Gastroesophageal sphincter (tissue), 4 donors: Measurements from ENCODE around the gene RHOV. TPM values are rescaled to one million over a fixed set of nuclear protein-coding genes. Genes with fewer than 3 reads are reported as not detected.
A peak's percentile ranks its signal among the peaks of the same experiment; 100 is the strongest.

ENCODE experiments used
- ATAC-seq: fragments of 150-250 bp; one replicate; pipeline ENCODE4 v1.9.1; 2016; ENCODE audit warnings: mild to moderate bottlenecking, moderate library complexity
- H3K27ac ChIP-seq, 4 donors: fragments of 200-600 bp; sonication (generic) in 3 of 4; 1 replicate in 3 of 4; 2 replicates in 1 of 4; pipeline ENCODE4 v1.5.1; 2016 to 2019
- H3K27me3 ChIP-seq: fragments of 200-600 bp; sonication (generic); one replicate; pipeline ENCODE4 v1.5.1; 2019
- H3K36me3 ChIP-seq, 2 donors: fragments of 200-600 bp; sonication (generic); one replicate each; pipeline ENCODE4 v1.5.1; 2019; ENCODE audit warnings: control low read depth in 1 of 2
- H3K4me1 ChIP-seq, 3 donors: fragments of 200-600 bp; sonication (generic); 1 replicate in 2 of 3; 2 replicates in 1 of 3; pipeline ENCODE4 v1.5.1; 2016 to 2019; ENCODE audit warnings: control low read depth in 2 of 3
- H3K4me3 ChIP-seq, 2 donors: fragments of 200-600 bp; sonication (generic); one replicate each; pipeline ENCODE4 v1.5.1; 2019; ENCODE audit warnings: mild to moderate bottlenecking in 1 of 2, moderate library complexity in 1 of 2
- H3K9me3 ChIP-seq, 3 donors: fragments of 200-600 bp; sonication (generic); one replicate each; pipeline ENCODE4 v1.5.1; 2017 to 2019; ENCODE audit warnings: control low read depth in 2 of 3
- CTCF ChIP-seq, 4 experiments: fragments of 200-600 bp in 2 of 4; fragments of 450-650 bp in 2 of 4; sonication (generic) in 1 of 4; IDR thresholded peaks; one replicate each; pipeline ENCODE4 v1.5.1; 2017 to 2019; ENCODE audit warnings: antibody characterized with exemption in 4 of 4, mild to moderate bottlenecking in 2 of 4, moderate library complexity in 2 of 4
- EP300 ChIP-seq: sonication (generic); formaldehyde crosslinking; IDR thresholded peaks from one replicate; pipeline ENCODE4 v1.6.1; 2017; ENCODE audit warnings: antibody characterized with exemption, mild to moderate bottlenecking
- POLR2A ChIP-seq, 2 donors: fragments of 450-650 bp; IDR thresholded peaks; one replicate each; pipeline ENCODE4 v1.6.1; 2017; ENCODE audit warnings: antibody characterized with exemption in 2 of 2, mild to moderate bottlenecking in 2 of 2, moderate library complexity in 1 of 2
- POLR2AphosphoS5 ChIP-seq: sonication (generic); formaldehyde crosslinking; IDR thresholded peaks from one replicate; pipeline ENCODE4 v1.6.1; 2017; ENCODE audit warnings: antibody characterized with exemption
- WGBS, 2 donors: methylation state at CpG; one replicate each; pipeline ENCODE4 v1.1.5; 2018; ENCODE audit warnings: low coverage in 1 of 2; 5-methylcytosine and 5-hydroxymethylcytosine counted together
- total RNA-seq, 4 donors: library from RNA; depleted of rRNA; stranded (reverse); fragments of >200 nt; gene quantifications; one replicate each; pipeline ENCODE4 v1.1.0, GENCODE V29; 2016

The RHOV gene
- total RNA-seq, 4 donors from 2014 or later = 7.0 TPM; not detected in 3

GRCh38 chr15:40857601-40858341 lies 16.3 kb downstream of the RHOV start:
- ATAC-seq = peak; percentile 92
- Histone ChIP-seq H3K4me3 (no peak overlapping the region), H3K9me3 (no peaks in the 10 kb centered on the region), H3K27ac (no peak overlapping the region), H3K36me3 (no peaks in the 10 kb centered on the region), H3K4me1 (peaks cover 0 to 9% (median 0%) of the 10 kb centered on the region in 3 donors), H3K27me3 (peaks cover 52% of the 10 kb centered on the region)
- TF ChIP-seq CTCF (IDR thresholded peaks at IDR 0.05) (peak in 3 of 4 experiments; percentile 90 to 98 (median 92)), POLR2A (IDR thresholded peaks at IDR 0.05) (no peak)
- WGBS, 2 donors = 33 to 41% methylated on average over 3 to 7 of the region's 15 CpGs

- H3K4me3 ChIP-seq = no peak overlapping the region
- TF ChIP-seq EP300 (no peak), POLR2A (IDR thresholded peaks at IDR 0.05) (no peak), CTCF (IDR thresholded peaks at IDR 0.05) (no peak), POLR2AphosphoS5 (no peak)
- no peaks in the 10 kb centered on the region for H3K9me3 ChIP-seq
- peaks cover 50% of the 10 kb centered on the region for H3K27me3 ChIP-seq
- H3K4me1 ChIP-seq = peaks cover 0 to 9% (median 0%) of the 10 kb centered on the region in 3 donors
- WGBS, 2 donors = no CpG with 5 or more reads among the region's 8 CpGs
- no peaks in the 10 kb centered on the region for H3K36me3 ChIP-seq
- H3K27ac ChIP-seq = no peak overlapping the region
- ATAC-seq = no peak
These were observed 17.3 kb downstream of the RHOV start for GRCh38 chr15:40856746-40857145.

GRCh38 chr15:40855706-40856234 lies 18.3 kb downstream of the RHOV start:
- peaks cover 43% of the 10 kb centered on the region for H3K27me3 ChIP-seq
- H3K9me3 ChIP-seq = no peaks in the 10 kb centered on the region
- no peak overlapping the region for H3K4me3 ChIP-seq
- H3K36me3 ChIP-seq = no peaks in the 10 kb centered on the region
- no peak for TF ChIP-seq CTCF (IDR thresholded peaks at IDR 0.05)
- TF ChIP-seq EP300 = no peak
- no peak for TF ChIP-seq POLR2AphosphoS5
- TF ChIP-seq POLR2A (IDR thresholded peaks at IDR 0.05) = no peak
- WGBS, 2 donors = 14 to 83% methylated on average over 1 of the region's 13 CpGs
- H3K4me1 ChIP-seq = peaks cover 0 to 9% (median 0%) of the 10 kb centered on the region in 3 donors
- ATAC-seq = no peak
- H3K27ac ChIP-seq = no peak overlapping the region

- Histone ChIP-seq H3K36me3 (no peaks in the 10 kb centered on the region), H3K4me1 (peaks cover 0 to 9% (median 0%) of the 10 kb centered on the region in 3 donors), H3K27me3 (peaks cover 33% of the 10 kb centered on the region), H3K27ac (no peak overlapping the region), H3K4me3 (no peak overlapping the region), H3K9me3 (no peaks in the 10 kb centered on the region)
- ATAC-seq = no peak
- WGBS, 2 donors = 60% methylated on average over 1 of the region's 10 CpGs; no CpG with 5 or more reads in 1 of the 2 donors
- TF ChIP-seq CTCF (IDR thresholded peaks at IDR 0.05) (no peak), EP300 (no peak), POLR2A (IDR thresholded peaks at IDR 0.05) (no peak), POLR2AphosphoS5 (no peak)
These were observed 19.9 kb downstream of the RHOV start for GRCh38 chr15:40854161-40854560.
